DMS79 treated with DMSO at 0.1 percent for 48 hours (cell line): Measurements from ENCODE around the gene EFNA2.
"Not testable (repeated sequence)": the region's sequence is repeated elsewhere in the genome, so short reads cannot be mapped to it uniquely, and the experiment has no call there.

Source experiments
- DNase-seq: peaks from one replicate; lab custom pipeline; 2025; lab: John Stamatoyannopoulos, UW

The EFNA2 gene

GRCh38 chr19:1298235-1298634 is 12.6 kb downstream of the EFNA2 start:
- no peak for DNase-seq

- no peak for DNase-seq
Observed at GRCh38 chr19:1299801-1300200, 14.1 kb downstream of the EFNA2 start.

GRCh38 chr19:1300744-1301490 is 15.2 kb downstream of the EFNA2 start:
- DNase-seq: no peak

- DNase-seq: no peak
Observed at GRCh38 chr19:1302533-1303239, 17.0 kb downstream of the EFNA2 start.

- no peak for DNase-seq
Observed at GRCh38 chr19:1304197-1304924, 18.7 kb downstream of the EFNA2 start.

GRCh38 chr19:1305354-1305753 is 19.7 kb downstream of the EFNA2 start:
- not testable (repeated sequence) for DNase-seq

GRCh38 chr19:1307320-1307719 is 21.6 kb downstream of the EFNA2 start:
- DNase-seq: no peak

- DNase-seq: no peak
Observed at GRCh38 chr19:1307755-1308303, 22.2 kb downstream of the EFNA2 start.

- no peak for DNase-seq
Observed at GRCh38 chr19:1308718-1309117, 23.0 kb downstream of the EFNA2 start.

- DNase-seq: no peak
Observed at GRCh38 chr19:1309977-1310852, 24.5 kb downstream of the EFNA2 start.

- DNase-seq: no peak
Observed at GRCh38 chr19:1310853-1311180, 25.1 kb downstream of the EFNA2 start.

GRCh38 chr19:1311543-1312091 is 25.9 kb downstream of the EFNA2 start:
- DNase-seq: no peak

- DNase-seq: no peak
Observed at GRCh38 chr19:1312767-1313694, 27.4 kb downstream of the EFNA2 start.

GRCh38 chr19:1313695-1314613 is 28.3 kb downstream of the EFNA2 start:
- DNase-seq: no peak

- DNase-seq: peak; percentile 8
Observed at GRCh38 chr19:1315470-1316166, 29.9 kb downstream of the EFNA2 start.

- DNase-seq: no peak
Observed at GRCh38 chr19:1316466-1316865, 30.8 kb downstream of the EFNA2 start.

- DNase-seq: no peak
Observed at GRCh38 chr19:1317274-1318003, 31.8 kb downstream of the EFNA2 start.
